RWPE2 (cell line): ENCODE measurements around the gene UBQLN4.
A peak's percentile ranks its signal among the peaks of the same experiment; 100 is the strongest.

Experiments
- ATAC-seq: fragments of 200-7000 bp; cut with Tn5 transposase; 3 replicates; pipeline ENCODE4 v1.9.1; 2021; ENCODE audit warnings: low read depth
- DNase-seq: peaks from one replicate; pipeline ENCODE4 v3.0.0-alpha.2; 2020; ENCODE audit warnings: low spot score
- H3K27ac ChIP-seq: fragments of 450-650 bp; 2 replicates; pipeline ENCODE4 v1.5.1; 2017; ENCODE audit warnings: mild to moderate bottlenecking; ENCODE audit not compliant: poor library complexity, severe bottlenecking
- H3K27me3 ChIP-seq: fragments of 250-450 bp; sonication (Bioruptor Pico); 2 replicates; pipeline ENCODE4 v1.5.1; 2021; ENCODE audit warnings: mild to moderate bottlenecking, moderate library complexity; ENCODE audit not compliant: insufficient read depth, poor library complexity, severe bottlenecking
- H3K36me3 ChIP-seq: fragments of 250-450 bp; sonication (Bioruptor Pico); 2 replicates; pipeline ENCODE4 v1.5.1; 2020; ENCODE audit warnings: low read depth, mild to moderate bottlenecking, moderate library complexity
- H3K4me1 ChIP-seq: fragments of 250-450 bp; sonication (Bioruptor Pico); 2 replicates; pipeline ENCODE4 v1.5.1; 2021; ENCODE audit warnings: mild to moderate bottlenecking, moderate library complexity; ENCODE audit not compliant: insufficient read depth, poor library complexity, severe bottlenecking
- H3K4me3 ChIP-seq: fragments of 250-450 bp; sonication (Bioruptor Pico); 2 replicates; pipeline ENCODE4 v1.5.1; 2021; ENCODE audit warnings: mild to moderate bottlenecking, moderate library complexity; ENCODE audit not compliant: severe bottlenecking
- H3K9me3 ChIP-seq: fragments of 250-450 bp; sonication (Bioruptor Pico); 2 replicates; pipeline ENCODE4 v1.5.1; 2021; ENCODE audit warnings: mild to moderate bottlenecking, moderate library complexity; ENCODE audit not compliant: severe bottlenecking
- CTCF ChIP-seq: fragments of 450-650 bp; IDR thresholded peaks from one replicate; pipeline ENCODE4 v1.5.1; 2017; ENCODE audit warnings: mild to moderate bottlenecking, moderate library complexity; ENCODE audit not compliant: poor library complexity, severe bottlenecking

The UBQLN4 gene

GRCh38 chr1:156053768-156054499 lies at the start of gene UBQLN4:
TSS of gene UBQLN4 (minus strand) at chr1:156053798. CDS start at chr1:156053701, 97 bp downstream.
- ATAC-seq (peak; percentile 48), DNase-seq (peak; percentile 85)
- H3K4me3 ChIP-seq: peak within 1 kb of the TSS; percentile 87
- H3K27me3 ChIP-seq: no peaks in the 10 kb centered on the region
- peaks cover 15% of the 10 kb centered on the region for H3K36me3 ChIP-seq
- no peaks in the 10 kb centered on the region for H3K9me3 ChIP-seq
- peak within 1 kb of the TSS; percentile 90 for H3K27ac ChIP-seq
- no peaks in the 10 kb centered on the region for H3K4me1 ChIP-seq
- peak; percentile 75 for TF ChIP-seq CTCF

GRCh38 chr1:156102633-156103511 lies 49.3 kb upstream of the UBQLN4 start:
- no peak for ATAC-seq
- TF ChIP-seq CTCF: no peak
- no peaks in the 10 kb centered on the region for H3K9me3 ChIP-seq
- DNase-seq: no peak
- no peaks in the 10 kb centered on the region for H3K36me3 ChIP-seq
- peak overlapping the region; percentile 80 for H3K27ac ChIP-seq
- H3K4me3 ChIP-seq: no peak overlapping the region
- peaks cover 45% of the 10 kb centered on the region for H3K4me1 ChIP-seq
- H3K27me3 ChIP-seq: no peaks in the 10 kb centered on the region

GRCh38 chr1:156101880-156102279 lies 48.3 kb upstream of the UBQLN4 start:
- no peaks in the 10 kb centered on the region for H3K36me3 ChIP-seq
- ATAC-seq (no peak), DNase-seq (no peak)
- no peak for TF ChIP-seq CTCF
- no peak overlapping the region for H3K4me3 ChIP-seq
- H3K9me3 ChIP-seq: no peaks in the 10 kb centered on the region
- H3K27ac ChIP-seq: no peak overlapping the region
- H3K27me3 ChIP-seq: no peaks in the 10 kb centered on the region
- peaks cover 46% of the 10 kb centered on the region for H3K4me1 ChIP-seq

- Histone ChIP-seq H3K4me3 (no peak overlapping the region), H3K27me3 (no peaks in the 10 kb centered on the region), H3K9me3 (no peaks in the 10 kb centered on the region), H3K27ac (peak overlapping the region; percentile 24), H3K4me1 (peaks cover 48% of the 10 kb centered on the region), H3K36me3 (no peaks in the 10 kb centered on the region)
- DNase-seq: no peak
- no peak for TF ChIP-seq CTCF
- 0 out of 3 replicates have a peak, but pooled peaks have one; percentile 2 for ATAC-seq
These were observed 46.8 kb upstream of the UBQLN4 start for GRCh38 chr1:156100205-156100995.
